Ovary (tissue), 9 donors: ENCODE results near the gene GABBR1. TPM values are rescaled to one million over a fixed set of nuclear protein-coding genes. Genes with fewer than 3 reads are reported as not detected.

Experiments
- DNase-seq, 5 donors: peaks; one replicate each; pipeline ENCODE4 v3.0.0-alpha.2; 2019 to 2020
- H3K27ac ChIP-seq, 2 donors: fragments of 200-600 bp; one replicate each; pipeline versions ENCODE4 v1.5.1 to v1.8.0; 2019 to 2022
- H3K27me3 ChIP-seq: fragments of 200-600 bp; one replicate; pipeline ENCODE4 v1.8.0; 2022
- H3K36me3 ChIP-seq: fragments of 200-600 bp; sonication (generic); one replicate; pipeline ENCODE4 v1.5.1; 2019
- H3K4me1 ChIP-seq: one replicate; pipeline ENCODE4 v1.8.1; 2013; ENCODE audit warnings: mild to moderate bottlenecking, moderate library complexity; ENCODE audit not compliant: insufficient read depth
- H3K4me3 ChIP-seq: fragments of 200-600 bp; sonication (generic); one replicate; pipeline ENCODE4 v1.5.1; 2017
- H3K9me3 ChIP-seq, 2 donors: fragments of 200-600 bp in 1 of 2; sonication (generic) in 1 of 2; one replicate each; pipeline versions ENCODE4 v1.5.1 to v1.8.1; 2013 to 2019; ENCODE audit warnings: mild to moderate bottlenecking in 1 of 2, moderate library complexity in 1 of 2
- CTCF ChIP-seq, 3 donors: fragments of 450-650 bp in 2 of 3; fragments of 200-600 bp in 1 of 3; IDR thresholded peaks; one replicate each; pipeline versions ENCODE4 v1.5.1 to v1.8.0; 2016 to 2022; ENCODE audit warnings: antibody characterized with exemption in 3 of 3, mild to moderate bottlenecking in 1 of 3
- EP300 ChIP-seq: sonication (generic); formaldehyde crosslinking; IDR thresholded peaks from one replicate; pipeline ENCODE4 v1.6.1; 2017; ENCODE audit warnings: antibody characterized with exemption
- POLR2A ChIP-seq: fragments of 450-650 bp; IDR thresholded peaks from one replicate; pipeline ENCODE4 v1.6.1; 2017; ENCODE audit warnings: antibody characterized with exemption, mild to moderate bottlenecking, moderate library complexity
- WGBS, 3 donors: extraction: QIAGEN DNeasy Blood & Tissue Kit in 1 of 3; methylation state at CpG; one replicate each; pipeline versions ENCODE4 v1.1.5 to v1.1.7; 2013 to 2017; 5-methylcytosine and 5-hydroxymethylcytosine counted together
- intact Hi-C, 4 donors: fragments of 100-400 bp; cut with DNase I; formaldehyde crosslinking; loops; one replicate each; pipeline versions ENCODE4 v1.11.0 to v1.15.1; 2022 to 2023
- polyA plus RNA-seq, 2 donors: library from polyadenylated mRNA; stranded (reverse); fragments of 200-250 nt in 1 of 2; fragments of 350-450 nt in 1 of 2; fragmentation: Illumina TruSeq in 1 of 2; extraction: RNeasy Lipid Tissue Mini Kit (QIAGEN cat#74804) in 1 of 2; gene quantifications; one replicate each; pipeline ENCODE4 v1.2.3, GENCODE V29; 2013 to 2014
- total RNA-seq, 7 donors: library from RNA; depleted of rRNA in 2 of 7; stranded (reverse); fragments of >200 nt in 2 of 7; fragmentation: NEBNext Ultra II Directional in 3 of 7; extraction: Animal tissue kit (Norgen Biotek cat#: 25700) in 3 of 7; gene quantifications; one replicate each; pipeline versions ENCODE4 v1.1.0 to v1.2.4, GENCODE V29; 2016 to 2023
- donor health status: DM: no; HTN: no; CAD: no; lungs with moderate emphysema.
- donor health status: DM: no; HTN: no; CAD: no.
- donor health status: Bipolar disorder and iron deficiency.
- donor health status: DM: yes; HTN: yes; CAD: no.
- donor health status: DM: no; HTN: no; CAD: no.
- donor health status: DM: yes; HTN: yes; CAD: no.

The GABBR1 gene
- total and polyA plus RNA-seq, 9 donors, result 23.0 to 80.0 (median 48.5) TPM

GRCh38 chr6:29593199-29593855 lies 39.7 kb downstream of the GABBR1 start:
- no peak overlapping the region for H3K27ac ChIP-seq
- H3K27me3 ChIP-seq, result no peaks in the 10 kb centered on the region
- intact Hi-C loops, result no loop called here
- H3K4me1 ChIP-seq, result peaks cover 2% of the 10 kb centered on the region
- no peak overlapping the region for H3K4me3 ChIP-seq
- 13 to 19% (median 15%) methylated on average over 4 of the region's 4 CpGs for WGBS, 3 donors
- no peak for TF ChIP-seq POLR2A
- TF ChIP-seq EP300, result no peak
- TF ChIP-seq CTCF (IDR thresholded peaks at IDR 0.05), result no peak
- no peaks in the 10 kb centered on the region for H3K36me3 ChIP-seq
- peak in 1 of 5 donors; percentile 34 for DNase-seq
- H3K9me3 ChIP-seq, result no peaks in the 10 kb centered on the region

GRCh38 chr6:29591677-29592076 lies 41.3 kb downstream of the GABBR1 start:
- intact Hi-C loops, result no loop called here
- H3K4me3 ChIP-seq, result no peak overlapping the region
- H3K36me3 ChIP-seq, result no peaks in the 10 kb centered on the region
- H3K27ac ChIP-seq, result no peak overlapping the region
- peaks cover 2% of the 10 kb centered on the region for H3K4me1 ChIP-seq
- no peak for TF ChIP-seq EP300
- TF ChIP-seq POLR2A, result no peak
- TF ChIP-seq CTCF (IDR thresholded peaks at IDR 0.05), result no peak
- WGBS, 3 donors, result 50 to 73% (median 65%) methylated on average over 2 of the region's 2 CpGs
- no peaks in the 10 kb centered on the region for H3K27me3 ChIP-seq
- no peak for DNase-seq
- no peaks in the 10 kb centered on the region for H3K9me3 ChIP-seq

GRCh38 chr6:29590218-29590808 lies 42.7 kb downstream of the GABBR1 start:
- DNase-seq, result no peak
- Histone ChIP-seq H3K27me3 (no peaks in the 10 kb centered on the region), H3K9me3 (no peaks in the 10 kb centered on the region), H3K4me3 (no peak overlapping the region), H3K4me1 (peaks cover 2% of the 10 kb centered on the region), H3K36me3 (no peaks in the 10 kb centered on the region), H3K27ac (no peak overlapping the region)
- 70 to 89% (median 71%) methylated on average over 4 of the region's 4 CpGs for WGBS, 3 donors
- TF ChIP-seq EP300 (no peak), POLR2A (no peak), CTCF (IDR thresholded peaks at IDR 0.05) (no peak)
- intact Hi-C loops, result no loop called here

- intact Hi-C loops, result no loop called here
- no peak for DNase-seq
- Histone ChIP-seq H3K9me3 (no peaks in the 10 kb centered on the region), H3K27ac (no peak overlapping the region), H3K36me3 (no peaks in the 10 kb centered on the region), H3K27me3 (no peaks in the 10 kb centered on the region), H3K4me3 (no peak overlapping the region), H3K4me1 (peaks cover 2% of the 10 kb centered on the region)
- 5 to 7% (median 5%) methylated on average over 3 of the region's 3 CpGs for WGBS, 3 donors
- TF ChIP-seq EP300, result no peak
- peak; percentile 46 to 71 (median 70) for TF ChIP-seq CTCF (IDR thresholded peaks at IDR 0.05)
- no peak for TF ChIP-seq POLR2A
These were observed 43.4 kb downstream of the GABBR1 start for GRCh38 chr6:29589423-29590048.
